GM18951 (cell line): ENCODE measurements around the gene GLS.

Experiments
- POLR2A ChIP-seq: IDR thresholded peaks from 4 replicates; pipeline ENCODE4 v1.6.1; 2011; ENCODE audit warnings: mild to moderate bottlenecking; ENCODE audit not compliant: insufficient read length, insufficient read depth; ENCODE audit errors: extremely low read depth
- in situ Hi-C: fragments of 300-500 bp; cut with MboI; formaldehyde crosslinking; loops from one replicate; pipeline ENCODE4 v1.12.0; 2022; ENCODE audit warnings: low sequenced_read_pairs, mixed read lengths, inconsistent platforms; ENCODE audit not compliant: unreplicated experiment

GLS gene

DNA sequence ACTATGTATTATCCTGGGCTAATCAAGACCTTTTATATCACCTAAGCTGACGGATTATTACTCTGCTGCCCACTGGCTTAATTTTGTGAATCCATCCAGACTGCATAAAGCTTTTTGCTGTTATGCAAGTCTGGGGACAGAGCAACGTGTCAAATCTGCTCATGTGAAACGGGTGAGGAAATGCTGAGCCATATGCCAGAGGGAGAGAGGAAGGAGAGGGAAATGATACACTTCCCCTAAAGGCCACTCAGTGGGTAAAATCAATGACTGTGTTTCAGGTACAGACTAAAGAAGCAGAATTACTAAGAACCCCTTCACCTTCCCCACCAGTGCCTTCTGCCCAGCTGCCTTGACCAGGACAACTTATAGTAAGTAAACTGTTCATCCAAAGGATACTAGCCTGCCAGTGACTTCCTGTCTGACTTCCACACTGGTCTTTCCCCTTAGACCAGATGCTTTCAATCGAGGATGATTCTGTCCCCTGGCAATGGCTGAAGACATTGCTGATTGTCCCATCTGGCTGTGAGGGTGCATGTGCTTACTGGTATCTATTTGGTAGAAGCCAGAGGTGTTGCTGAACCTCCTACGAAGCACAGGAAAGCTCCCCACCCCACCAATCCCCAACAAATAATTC lies 90.4 kb downstream of the GLS start:
- in situ Hi-C loops: no loop called here
- TF ChIP-seq POLR2A: peak; percentile 35

DNA sequence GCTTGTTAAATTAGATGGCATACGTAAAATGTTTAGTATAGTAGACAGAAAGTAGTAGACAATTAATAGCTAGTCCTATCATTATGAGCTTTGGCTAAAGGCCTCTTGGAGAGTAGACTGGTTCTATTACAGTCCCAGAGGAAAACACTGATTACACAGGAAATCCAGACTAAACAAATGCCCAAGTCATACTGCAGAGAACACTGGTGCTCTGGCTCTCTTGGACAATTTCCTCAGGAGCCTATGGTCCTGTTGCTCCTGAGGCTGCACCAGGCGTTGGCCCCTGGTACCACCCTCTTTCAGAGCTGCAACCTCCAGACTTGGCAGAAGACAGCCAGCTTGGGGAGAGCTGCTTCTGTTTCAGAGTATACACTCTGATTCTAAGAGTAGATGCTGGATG lies 91.6 kb downstream of the GLS start:
- in situ Hi-C loops: no loop called here
- TF ChIP-seq POLR2A: no peak

DNA sequence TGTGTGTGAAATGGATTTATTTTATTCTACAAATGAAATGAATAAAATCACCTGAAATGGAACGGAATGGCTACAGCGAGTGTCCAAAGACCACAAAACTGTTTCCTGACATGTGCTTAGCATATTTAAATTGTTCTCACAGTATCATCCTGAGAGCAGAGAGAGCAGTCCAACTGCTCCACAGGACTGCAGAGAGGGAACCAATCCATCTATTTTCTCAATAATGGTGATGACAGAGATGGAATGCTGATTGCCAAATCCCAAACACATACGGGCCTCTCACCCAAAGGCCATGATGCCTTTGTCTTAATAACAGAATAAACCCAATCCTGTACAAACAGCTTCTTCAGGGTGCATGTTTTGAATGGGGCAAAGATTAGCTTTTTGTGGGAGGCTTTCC lies 92.2 kb downstream of the GLS start:
- TF ChIP-seq POLR2A: no peak
- in situ Hi-C loops: no loop called here

DNA sequence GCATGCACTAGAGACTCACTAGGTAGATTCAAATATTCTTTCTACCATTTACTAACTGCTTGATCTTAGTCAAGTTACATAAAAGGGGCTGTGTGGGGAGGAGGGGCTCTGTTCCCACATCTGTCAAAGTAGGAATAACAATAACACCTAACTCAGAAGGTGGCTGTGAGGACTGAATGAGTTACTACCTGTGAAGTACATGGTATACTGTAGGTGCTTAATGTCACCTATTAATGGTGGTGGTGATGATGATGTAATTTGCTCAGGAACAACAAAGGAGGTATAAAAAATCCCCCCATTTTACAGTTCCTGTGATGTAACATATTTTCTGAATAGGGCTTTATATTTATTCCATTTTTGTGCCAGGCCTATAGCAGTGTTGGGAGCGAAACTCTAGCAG lies 92.6 kb downstream of the GLS start:
- no peak for TF ChIP-seq POLR2A
- in situ Hi-C loops: no loop called here

DNA sequence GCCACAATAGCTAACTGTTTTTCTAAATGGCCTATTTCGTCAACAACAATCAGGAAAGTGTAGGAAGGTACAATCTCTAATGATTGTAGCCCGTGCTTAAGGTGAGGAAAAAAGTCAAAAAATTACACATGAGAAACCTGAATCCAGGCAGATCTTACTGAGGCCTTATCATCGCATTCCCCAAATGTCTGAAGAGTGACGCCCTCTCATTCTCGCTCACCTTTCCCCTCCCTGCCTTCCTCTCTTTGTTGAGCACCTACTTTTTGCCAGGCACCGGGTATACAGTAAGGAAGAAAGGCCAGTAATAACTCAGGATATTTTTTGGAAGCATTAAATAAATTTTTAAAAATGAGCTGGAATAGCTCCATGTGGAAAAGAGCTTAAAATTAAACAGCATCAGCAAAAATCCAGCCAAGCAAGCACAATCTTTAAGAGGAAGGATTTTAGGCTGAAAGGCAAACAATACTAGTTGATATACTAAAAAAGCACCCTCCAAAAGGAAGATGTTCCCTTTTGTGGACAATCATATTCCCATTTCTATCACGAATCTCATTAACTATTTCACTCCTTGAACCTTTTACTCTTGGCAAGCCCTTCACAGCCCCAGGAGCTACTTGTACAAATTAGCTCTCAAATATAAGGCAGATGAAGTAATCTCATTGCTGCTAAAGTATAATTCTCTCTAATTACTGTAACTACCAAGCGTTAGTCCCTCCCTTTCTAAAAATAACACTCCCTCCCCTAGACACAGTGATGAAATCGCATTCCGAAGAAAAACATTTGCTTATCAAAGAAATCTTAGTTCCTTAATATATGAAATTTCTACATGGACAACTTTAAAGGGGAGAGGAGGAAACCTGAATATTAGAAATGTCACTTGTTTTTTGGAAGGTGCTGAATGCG lies 93.4 kb downstream of the GLS start:
- no peak for TF ChIP-seq POLR2A
- in situ Hi-C loops: no loop called here

DNA sequence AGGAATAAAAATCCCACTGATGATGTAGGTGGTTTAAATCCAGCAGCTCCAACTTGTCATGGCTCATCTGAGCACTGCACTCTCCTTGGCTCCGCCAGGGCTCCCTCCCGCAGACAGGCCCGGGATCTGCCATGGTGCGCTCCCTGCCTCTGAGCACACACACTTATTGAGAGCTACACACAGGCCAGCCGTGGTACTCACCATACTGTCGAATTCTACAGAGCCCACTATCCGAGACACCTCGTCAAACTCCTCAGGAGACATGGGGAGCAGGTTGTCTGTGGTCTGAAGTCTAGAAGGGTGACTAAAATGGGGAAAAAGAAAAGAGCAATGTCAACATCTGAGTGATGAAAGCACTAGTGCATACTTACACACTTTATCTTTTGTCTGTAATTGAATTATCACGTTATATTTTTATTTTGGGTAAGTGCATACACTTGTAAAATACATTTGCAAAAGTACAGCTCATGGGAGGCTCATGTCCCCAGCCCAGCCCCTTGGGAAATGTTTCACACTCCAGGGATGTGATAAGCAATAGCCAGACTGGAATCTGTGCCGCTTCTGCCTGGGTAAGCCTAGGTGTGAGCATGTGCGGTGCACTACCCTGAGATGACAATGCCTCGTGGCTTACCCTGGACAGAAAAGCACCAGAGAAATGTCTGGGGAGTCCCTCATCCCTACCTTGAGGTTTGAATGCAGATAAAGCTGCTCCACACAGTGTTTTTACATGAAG lies 94.2 kb downstream of the GLS start:
- TF ChIP-seq POLR2A: no peak
- in situ Hi-C loops: no loop called here

DNA sequence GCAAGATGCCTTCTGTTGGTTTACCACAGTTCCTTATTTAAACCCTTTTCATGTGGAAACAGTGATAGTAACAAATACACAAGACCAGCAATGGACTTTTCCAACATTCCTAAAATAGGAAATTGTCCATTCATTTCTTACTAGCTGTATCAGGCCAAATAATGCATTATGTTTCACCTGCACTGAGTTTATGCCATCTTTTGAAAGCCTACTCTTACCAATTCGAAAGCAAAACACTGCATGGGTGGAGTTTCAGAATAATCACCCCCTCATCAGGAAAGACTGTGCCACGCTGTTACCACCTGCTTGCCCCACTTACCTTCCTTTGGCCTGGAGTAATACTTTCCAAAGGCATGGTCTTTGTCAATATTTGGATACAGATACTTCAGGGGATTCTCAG lies 95.9 kb downstream of the GLS start:
- no peak for TF ChIP-seq POLR2A
- in situ Hi-C loops: no loop called here

DNA sequence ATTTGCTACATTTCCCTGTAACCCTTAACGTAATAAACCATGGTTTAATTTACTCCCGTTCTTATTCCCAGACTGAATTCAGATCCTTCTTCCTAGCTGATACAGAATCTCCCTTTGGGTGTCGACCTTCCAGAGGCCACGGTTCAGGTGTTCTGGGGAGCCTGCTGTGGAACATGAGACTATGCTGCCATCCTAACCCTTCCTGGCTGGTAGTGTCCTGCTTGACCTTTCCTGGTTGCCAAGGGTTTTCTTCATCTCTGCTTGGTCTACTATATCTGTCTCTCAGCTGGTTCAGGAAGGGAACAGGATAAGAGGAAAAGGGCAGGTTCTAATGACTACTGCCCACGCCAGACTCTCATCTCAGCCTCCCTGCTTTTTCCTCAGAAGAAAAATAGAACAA lies 96.9 kb downstream of the GLS start:
- in situ Hi-C loops: no loop called here
- no peak for TF ChIP-seq POLR2A

DNA sequence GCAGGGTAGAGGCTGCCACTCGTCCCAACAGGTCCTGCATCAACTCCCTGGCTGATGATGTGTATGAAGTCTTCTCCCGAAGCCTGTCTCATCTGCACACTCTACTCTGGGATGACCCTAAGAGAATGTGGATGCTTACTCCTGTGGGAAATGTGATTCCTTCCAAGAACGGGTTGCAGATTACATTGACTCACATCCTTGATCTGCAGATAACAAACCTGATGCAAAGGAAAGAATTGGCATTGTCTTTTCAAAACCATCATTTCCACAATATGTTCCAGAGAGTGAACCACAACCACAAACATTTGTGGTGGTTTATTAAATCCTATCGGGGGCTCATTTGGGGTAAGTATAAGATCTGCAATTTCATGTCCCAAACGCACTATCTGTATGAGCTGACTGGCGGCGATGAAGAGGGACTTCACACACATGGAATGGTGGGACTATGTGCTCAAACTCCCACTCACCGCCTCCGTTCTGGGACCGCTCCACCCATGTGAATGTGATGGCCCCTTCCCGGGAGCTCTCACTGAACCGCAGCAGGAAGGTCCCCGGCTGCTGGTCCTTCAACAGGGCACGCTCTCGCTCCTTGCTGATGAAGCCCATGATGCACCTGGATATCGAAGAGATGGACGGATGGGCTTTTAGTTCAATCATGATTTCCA lies 97.9 kb downstream of the GLS start:
- TF ChIP-seq POLR2A: peak; percentile 46
- in situ Hi-C loops: no loop called here

DNA sequence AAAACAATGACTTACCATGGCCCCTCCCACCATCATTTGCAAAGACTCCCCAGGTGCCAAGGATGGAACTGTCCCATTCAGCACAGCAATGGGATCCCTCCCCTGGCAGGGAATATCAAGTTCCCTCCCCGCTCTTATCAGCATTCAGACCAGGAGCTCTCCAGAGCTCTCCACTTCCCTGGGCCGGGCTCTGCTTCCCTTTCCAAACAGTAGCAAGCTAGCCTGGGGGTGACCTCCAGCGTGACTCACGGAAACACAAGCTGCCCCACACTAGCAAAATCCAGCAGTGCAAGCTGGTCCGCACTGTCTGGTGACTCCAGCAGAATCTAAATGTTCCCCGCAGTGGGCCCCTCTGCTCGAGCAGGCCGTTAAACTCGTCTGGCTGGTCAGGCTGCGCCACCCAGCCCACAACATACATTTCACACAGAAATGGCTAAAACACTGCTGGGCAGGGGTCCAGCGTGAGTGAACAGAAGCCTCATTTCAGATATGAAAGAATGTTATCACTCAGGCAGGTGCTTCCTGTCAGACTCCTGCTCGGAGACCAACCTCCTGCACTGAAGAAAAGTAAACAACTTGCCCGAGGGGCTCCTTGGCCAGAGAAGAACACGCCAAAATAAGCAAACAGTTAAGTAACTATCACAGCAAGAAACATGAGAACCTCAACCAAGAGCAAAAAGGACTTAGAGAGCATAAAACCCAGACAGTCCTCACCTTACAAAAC lies 99.4 kb downstream of the GLS start:
- in situ Hi-C loops: no loop called here
- TF ChIP-seq POLR2A: peak; percentile 28

DNA sequence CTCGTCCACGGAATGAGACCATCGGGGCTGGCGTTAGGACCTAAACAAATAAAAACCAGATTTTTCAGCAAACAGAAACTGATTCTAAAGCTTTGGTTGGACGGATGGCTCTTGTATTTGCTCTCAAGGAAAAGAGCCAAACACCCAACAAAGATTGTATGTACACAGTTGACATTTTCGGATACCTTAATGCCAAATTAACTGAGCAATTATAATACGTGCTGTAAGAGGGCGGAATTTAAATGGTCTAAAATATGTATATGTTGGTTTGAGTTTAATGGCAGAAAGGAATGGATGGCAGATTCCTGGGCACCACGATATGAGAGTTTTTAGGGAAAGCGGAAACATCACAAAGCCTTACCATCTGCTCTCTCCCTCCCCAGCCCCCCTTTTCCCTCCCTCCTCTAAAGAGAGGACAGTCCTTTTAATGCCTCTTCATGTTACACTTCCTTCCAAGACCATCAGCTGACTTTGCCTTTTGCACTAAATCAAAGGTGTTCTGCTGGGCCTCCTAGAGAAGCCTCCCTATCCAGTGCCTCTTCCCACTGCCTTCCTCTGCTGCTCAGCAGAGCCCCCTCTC lies 100.1 kb downstream of the GLS start:
- TF ChIP-seq POLR2A: peak; percentile 22
- in situ Hi-C loops: no loop called here

DNA sequence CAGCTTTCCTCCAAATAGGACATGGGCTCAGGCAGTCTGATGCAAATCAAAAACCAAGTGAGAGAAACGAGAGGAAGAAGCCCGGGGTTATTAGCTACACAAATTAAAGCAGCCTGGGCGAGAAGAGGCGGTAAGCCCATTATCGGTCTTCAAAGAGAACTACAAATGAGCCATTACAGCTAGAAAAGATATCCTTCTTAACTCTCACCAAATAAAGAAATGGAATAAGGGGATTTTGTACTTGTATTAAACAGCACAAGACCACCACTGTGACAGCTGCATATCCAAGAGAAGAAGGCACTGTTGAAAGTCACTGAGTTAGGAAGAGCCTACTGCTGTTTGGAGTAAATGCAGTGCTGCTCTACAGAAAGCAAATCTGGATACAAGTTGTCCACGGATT lies 100.7 kb downstream of the GLS start:
- no peak for TF ChIP-seq POLR2A
- in situ Hi-C loops: no loop called here
